NCI-H526 (cell line): ENCODE data around the gene ORMDL2.
A peak's percentile ranks its signal among the peaks of the same experiment; 100 is the strongest.

Experiments
- DNase-seq, 2 experiments: peaks; one replicate each; lab custom pipeline; 2025; lab: John Stamatoyannopoulos, UW

Gene ORMDL2, protein sequence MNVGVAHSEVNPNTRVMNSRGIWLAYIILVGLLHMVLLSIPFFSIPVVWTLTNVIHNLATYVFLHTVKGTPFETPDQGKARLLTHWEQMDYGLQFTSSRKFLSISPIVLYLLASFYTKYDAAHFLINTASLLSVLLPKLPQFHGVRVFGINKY

DNA sequence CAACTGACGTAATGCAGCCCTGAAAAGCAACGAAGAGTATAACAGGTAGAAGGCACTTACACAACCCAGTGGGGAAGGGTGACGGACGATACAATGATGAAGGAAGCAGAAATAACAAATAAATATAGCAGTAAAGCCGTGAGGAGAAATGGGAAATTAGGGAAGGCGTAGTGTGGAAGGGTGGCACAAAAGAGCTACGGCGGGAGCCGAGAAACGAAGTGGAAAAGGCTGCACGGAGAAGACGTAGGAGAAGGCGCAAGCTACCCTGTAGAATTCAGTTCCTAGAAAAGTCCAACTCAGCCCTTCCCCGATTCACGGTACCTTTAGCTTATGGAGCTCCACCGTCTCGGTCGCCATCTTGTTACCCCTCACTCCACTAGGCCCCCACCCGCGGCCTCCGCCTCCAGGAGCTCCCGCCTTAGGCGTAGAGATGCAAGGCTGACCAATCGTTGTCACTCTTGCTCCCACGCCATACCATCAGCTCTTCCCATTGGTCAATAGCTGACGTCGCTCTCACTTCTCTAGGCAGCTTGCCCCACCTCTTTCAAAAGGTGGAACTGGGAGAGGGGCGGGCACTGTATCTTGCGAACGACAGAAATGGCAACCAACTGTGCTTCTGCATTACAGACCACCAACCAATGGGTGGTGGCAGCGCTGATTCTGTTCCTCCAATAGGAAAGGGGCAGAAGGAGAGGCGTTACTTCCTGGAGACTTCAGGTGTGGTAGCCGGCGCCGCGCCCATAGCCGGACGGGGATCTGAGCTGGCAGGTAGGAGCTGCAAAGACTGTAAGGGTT, at the start of gene ORMDL2, which contains the start of gene SARNP:
TSS of gene ORMDL2 (plus strand) at position 697 of the 795 bp plus-strand sequence. CDS start 959 bp downstream, outside the sequence.
TSS of gene SARNP (minus strand) at position 380 of the 795 bp plus-strand sequence. CDS start at position 357, 23 bp downstream.
- DNase-seq = peak; percentile 99 to 100

DNA sequence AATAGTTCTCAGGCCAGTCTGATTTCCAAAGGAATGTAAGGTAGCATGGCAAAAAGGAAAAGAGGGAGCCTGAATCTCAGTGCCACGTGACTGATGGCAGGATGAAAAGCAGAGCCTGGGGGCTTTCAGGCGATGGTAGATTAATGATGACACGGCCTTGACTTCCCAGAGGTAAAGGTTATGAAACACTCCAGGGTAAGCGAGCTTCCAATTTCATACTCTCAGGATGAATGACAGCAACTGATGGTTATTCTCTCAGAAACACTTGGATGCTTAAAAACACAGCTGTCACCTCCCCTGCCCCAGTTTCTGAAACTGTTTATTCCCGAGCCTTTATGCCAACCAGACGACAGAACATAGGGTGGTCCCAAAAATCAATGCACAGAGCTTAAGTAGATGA, 46.1 kb upstream of the ORMDL2 start:
- no peak for DNase-seq

DNA sequence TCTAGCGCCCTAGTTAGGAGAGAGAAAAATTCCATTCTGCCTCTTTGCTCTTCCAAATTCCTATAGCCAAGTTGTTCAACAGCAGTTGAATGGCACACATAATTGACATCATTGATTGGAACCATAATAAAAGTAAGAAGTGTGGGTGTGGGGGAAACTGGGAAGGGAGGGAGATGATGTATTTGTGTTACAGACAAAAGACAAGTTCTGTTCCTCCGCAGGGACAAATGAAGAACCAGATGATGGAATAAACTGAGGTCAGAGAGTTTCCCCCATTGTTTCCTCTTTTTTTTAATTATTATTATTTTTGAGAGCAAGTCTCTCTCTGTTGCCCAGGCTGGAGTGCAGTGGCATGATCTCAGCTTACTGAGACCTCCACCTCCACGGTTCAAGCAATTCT, 40.0 kb upstream of the ORMDL2 start:
- DNase-seq = no peak

DNA sequence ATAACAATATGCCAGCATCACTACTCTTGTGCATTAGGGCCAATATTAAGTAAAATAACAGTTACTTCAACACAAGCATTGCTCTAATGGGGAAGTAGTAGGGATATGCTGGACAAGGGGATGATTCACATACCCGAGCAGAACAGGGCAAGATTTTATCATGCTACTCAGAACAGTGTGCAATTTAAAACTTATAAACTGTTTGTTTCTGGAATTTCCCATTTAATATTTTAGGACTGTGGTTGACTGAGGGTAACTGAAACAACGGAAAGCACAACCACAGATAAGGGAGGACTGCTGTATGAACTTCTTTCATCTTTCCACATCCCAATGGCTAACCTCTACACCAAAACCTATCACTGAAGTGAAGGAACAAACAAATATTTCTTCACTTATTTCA, 37.2 kb upstream of the ORMDL2 start:
- no peak for DNase-seq

DNA sequence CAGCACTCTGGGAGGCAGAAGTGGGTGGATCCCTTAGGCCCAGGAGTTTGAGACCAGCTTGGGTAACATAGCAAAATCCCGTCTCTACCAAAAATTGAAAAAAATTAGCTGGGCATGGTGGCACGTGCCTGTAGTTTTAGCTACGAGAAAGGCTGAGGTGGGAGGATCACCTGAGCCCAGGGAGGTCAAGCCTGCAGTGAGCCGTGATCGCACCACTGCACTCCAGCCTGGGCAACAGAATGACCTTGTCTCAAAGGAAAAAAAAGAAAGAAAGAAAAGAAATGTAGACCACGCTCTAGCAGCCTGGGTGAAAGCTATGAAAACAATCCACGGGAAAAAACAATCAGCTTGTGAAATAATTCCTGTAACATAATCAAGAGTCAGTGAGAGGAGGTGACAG, 29.3 kb upstream of the ORMDL2 start:
- DNase-seq = no peak

DNA sequence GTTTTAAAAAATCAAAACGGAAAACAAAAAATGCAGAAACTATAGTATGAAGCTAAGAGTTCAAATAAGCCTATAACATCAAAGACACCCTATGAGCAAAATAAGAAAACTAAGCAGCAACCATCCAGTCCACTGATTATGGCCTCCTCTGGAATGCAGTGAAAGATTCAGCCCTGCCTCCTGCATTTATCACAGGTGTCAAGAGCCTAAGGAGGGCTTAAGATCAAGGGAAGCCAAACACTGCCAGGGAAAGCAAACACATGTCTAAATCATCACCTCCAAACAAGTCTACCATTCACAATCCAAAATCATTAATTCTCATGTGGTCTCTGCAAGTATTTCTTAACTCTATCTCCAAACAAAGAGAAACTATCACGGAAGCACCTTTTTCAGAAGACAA, 28.7 kb upstream of the ORMDL2 start:
- no peak for DNase-seq

DNA sequence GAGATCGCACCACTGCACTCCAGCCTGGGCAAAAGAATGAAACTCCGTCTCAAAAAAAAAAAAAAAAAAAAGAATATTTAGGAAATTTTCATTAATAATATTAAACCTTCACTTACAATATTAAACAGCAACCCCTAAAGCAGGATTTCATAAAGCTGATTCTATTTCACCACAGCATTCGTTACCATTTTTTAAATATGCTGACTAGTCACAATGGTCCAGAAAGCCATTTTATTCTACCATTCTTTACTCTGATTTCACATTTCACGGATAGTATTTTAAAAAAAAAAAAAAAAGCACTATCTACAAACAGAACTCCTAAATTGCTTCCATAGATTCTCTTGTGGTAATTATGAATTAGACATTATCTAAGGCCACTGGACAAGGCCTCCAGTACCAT, 27.9 kb upstream of the ORMDL2 start:
- DNase-seq = no peak

DNA sequence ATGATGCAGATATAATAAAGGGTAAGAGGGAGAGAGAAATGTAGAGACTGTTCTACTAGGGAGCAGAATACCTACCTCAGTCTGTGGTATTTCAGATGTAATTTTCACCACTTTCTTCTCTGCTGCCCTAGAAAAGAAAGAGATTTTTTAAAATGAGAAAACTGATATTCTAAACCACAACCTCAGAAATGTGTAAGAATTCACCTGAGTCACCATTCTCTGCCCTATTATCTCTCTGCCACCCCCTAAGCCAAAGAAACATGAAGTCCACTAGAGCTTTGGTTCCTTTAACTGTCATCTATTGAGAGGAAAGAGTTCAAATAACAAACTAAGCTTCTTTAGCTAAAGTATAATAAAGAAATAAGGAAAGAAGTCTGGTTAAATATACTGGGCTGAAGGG, 21.9 kb upstream of the ORMDL2 start:
- no peak for DNase-seq

DNA sequence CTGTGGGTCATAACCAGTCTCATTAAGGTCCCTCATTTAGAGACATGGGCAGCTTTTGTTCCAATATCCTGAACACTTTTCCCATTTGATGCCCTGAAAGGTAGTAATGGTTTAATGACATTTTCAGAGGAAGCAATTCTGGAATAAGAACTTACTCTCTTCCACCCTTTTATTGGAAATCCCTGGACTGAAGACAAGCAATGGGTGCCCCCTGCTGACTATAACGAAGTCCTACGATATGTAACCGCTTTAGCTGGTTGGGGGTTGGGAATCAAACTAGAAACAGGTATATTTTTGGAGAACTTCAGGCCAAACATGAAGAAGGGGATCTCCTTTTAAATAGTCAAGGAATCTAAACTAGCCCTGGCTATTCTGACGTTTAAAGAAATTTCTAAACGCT, 20.8 kb upstream of the ORMDL2 start:
- peak; percentile 7 to 44 for DNase-seq

DNA sequence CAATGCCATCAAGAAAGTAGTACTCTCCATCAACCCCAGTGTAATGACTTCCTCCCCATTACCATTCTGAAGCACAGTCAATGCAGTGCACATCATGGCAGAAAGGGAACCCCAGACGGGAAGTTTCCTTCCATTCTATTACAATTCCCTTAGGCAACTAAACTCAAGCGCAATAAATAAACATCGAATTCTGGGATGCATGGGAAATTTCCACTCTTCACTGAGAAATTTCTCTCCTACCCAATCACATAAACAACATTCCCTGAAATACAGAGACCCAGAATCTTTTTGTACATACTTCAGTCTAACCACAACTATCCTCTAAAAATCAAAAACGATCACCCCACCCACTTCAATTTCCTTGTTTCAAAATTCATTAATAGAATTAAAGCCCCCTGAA, 20.3 kb upstream of the ORMDL2 start:
- no peak for DNase-seq

DNA sequence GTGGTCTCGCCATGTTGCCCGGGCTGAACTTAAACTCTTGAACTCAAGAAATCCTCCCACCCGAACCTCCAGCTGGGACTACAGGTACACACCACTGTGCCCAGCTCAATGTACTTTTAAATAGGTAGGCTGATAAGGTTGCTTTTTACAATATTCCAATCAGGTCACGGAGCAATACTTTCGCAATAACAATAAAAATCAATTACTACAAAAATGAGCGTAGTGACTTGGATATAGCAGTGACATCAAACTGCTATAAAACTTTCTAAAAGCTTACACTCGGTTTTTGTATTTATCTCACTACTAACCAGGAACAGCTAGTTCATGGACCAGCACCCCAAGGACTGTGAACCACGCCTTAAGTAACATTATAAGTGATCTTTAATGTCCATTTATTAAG, 10.9 kb upstream of the ORMDL2 start:
- DNase-seq = no peak

DNA sequence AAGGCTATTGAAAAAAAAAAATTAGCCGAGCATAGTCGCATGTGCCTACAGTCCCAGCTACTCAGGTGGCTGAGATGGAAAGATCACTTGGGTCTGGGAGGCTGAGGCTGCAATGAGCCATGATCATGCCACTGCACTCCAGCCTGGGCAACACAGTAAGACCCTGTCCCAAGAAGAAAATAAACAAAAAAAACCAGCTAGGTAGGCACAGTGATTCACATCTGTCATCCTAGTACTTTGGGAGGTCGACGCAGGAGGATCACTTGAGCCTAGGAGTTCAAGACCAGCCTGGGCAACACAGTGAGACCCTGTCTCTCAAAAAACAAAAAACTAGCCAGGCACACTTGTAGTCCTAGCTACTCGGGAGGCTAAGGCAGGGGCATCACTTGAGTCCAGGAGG, 8.6 kb upstream of the ORMDL2 start:
- no peak for DNase-seq

DNA sequence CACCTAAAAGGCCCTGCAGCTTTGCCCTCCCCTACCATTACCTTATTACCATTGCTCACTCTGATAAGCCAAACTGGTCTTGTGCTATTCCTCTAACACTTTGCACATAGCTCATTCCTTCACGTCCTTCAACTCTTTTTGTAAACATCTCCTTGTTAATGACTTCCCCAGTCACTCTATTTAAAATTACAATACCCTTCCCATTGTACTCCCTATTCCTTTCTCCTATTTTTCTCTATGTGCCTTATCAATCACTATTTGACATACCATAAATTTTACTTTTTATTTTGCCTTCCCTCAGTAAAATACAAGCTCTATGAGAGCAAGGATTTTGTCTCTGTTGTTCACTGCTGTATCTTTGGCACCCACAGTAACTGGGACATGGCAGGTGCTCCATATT, 5.8 kb upstream of the ORMDL2 start:
- DNase-seq = no peak

DNA sequence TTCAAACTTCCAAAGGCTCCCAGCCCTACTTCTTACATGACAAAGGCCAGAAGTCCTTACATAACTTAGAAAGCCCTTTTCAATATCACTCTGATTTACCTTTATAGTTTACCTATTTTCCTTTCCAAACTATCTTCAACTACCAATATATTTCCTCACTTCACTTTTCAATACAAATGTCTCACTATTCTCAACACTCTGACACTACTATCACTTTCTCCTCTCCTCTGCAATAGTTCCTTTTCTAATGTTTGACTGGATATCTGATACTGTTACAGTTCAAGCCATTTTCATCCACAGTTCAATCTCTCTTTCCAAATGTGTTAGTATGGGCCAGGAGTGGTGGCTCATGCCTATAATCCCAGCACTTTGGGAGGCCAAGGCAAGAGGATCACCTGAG, 3.6 kb upstream of the ORMDL2 start:
- DNase-seq = no peak

DNA sequence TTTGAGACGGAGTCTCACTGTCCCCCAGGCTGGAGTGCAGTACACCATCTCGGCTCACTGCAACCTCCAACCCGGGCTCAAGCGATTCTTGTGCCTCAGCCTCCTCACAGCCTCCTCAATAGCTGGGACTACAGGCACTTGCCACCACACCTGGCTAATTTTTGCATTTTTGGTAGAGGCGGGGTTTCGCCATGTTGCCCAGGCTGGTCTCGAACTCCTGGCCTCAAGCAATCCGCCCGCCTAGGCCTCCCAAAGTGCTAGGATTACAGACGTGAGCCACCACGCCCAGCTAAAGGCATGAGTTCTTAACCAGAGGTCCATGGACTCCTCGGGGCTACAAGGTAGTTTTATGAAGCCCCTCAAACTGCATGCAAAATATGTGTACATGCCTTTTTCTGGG, 2.4 kb upstream of the ORMDL2 start:
- DNase-seq = no peak

DNA sequence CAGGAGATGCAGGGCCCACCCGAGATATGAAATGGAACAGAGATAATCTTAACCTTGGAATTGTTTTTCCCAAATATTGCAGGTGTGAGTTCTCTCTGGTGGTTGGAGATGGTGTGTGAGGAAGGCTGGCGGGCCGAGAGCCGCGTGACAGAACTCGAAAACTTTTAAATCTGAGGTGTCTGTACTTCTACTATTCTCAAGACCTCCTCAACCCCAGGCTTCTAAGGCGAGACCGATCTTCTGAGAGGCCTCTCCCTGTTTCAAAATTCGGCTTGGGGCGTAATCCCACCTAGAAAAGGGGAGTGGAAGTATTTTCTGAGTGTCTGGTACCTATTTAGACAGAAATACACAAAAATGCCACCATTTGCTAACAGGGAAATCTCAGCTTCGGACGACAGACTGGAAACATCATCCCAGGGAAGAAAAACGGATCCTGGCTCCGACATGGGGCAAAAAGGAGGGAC, 928 bp upstream of the ORMDL2 start:
- peak in 1 of 2 experiments; percentile 28 for DNase-seq

DNA sequence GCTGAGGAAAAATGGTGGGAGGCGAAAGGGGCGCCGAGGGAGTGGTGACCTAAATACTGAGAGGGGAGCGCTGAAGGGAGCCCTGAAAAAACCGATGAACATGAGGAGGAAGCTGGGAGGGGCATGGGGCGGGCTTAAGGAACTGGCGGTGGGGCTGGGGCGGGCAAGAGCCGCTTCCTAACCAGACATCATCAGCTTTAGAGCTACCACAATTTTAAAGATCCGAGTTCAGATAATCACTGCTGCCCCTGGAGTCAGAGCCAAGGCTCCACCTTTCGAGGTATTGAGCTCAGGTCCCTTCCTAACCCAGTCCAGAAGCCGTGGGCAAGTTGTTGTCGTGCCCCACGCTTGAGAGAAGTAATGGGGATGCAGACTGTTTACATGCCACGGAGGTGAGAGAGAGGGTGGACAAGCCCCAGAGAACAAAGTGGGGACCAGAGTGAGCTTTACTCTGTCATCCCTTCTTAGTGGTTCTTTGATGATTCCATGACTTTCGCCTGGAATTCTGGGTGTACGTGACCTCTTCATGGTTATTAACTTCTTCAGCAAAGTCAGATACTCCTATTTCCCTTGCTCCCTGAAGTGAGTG, 393 bp downstream of the ORMDL2 start:
- no peak for DNase-seq

DNA sequence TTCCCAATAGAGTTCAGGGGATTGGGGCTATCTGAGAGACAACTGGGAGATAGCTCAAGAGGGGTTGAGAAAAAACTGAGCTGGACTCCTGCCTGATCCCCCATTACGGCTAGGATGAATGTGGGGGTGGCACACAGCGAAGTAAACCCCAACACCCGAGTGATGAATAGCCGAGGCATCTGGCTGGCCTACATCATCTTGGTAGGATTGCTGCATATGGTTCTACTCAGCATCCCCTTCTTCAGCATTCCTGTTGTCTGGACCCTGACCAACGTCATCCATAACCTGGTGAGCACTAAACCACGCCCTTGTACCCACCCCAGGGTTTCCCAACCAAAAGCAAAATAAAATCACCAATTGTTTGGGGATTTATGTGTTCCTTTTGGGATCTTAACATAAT, 1.0 kb downstream of the ORMDL2 start:
- no peak for DNase-seq

DNA sequence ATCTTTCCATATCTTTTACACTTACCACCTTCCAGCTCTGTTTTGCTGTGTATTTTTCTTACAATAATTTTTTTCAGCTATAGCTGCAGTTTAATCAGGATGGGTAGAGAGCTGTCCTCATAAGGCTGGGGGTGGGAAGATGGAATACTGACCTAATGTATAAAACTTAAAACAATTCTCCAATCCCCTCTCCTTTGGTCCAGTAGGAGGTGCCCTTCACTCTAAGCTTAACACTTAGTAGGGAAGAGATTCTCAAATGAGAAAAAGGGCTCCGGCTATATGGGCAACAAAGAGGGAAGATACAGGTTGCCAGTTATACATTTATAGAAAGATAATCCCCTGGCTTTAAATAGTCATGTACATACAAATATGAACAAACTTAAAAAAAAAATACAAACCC, 2.8 kb downstream of the ORMDL2 start:
- no peak for DNase-seq

DNA sequence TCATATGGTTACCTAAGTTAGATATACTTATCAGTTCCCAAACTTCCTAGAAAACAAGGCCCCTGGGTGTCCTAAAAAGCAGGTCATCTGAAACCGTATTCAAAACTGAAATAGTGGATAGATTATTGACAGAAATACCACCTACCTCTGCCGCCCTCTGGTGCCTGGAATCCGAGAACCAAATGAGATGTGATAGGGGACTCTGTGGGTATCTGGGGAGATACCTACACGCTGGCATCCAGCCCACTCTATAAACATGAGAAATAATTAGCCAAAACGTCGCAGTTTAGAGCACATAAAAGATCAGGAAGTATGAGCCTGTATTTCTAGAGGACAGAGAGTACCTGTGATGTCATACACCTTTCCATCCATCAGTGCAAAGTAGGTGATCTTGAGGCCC, 4.4 kb downstream of the ORMDL2 start:
- no peak for DNase-seq

DNA sequence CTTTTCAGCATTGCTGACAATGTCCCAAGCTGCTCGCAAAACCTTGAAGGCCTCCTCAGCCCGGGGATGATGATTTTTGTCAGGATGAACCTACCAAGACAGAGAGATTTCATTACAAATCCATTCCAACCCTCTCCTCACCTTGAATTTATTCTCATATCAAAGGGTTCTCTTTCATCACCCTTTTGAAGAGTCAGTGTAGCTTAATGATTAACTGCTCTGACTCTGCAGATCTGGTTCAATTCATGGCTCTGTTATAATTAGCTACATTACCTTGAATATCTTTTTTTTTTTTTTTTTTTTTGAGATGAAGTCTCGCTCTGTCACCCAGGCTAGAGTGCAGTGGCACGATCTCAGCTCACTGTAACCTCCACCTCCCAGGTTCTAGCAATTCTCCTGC, 5.6 kb downstream of the ORMDL2 start:
- no peak for DNase-seq

DNA sequence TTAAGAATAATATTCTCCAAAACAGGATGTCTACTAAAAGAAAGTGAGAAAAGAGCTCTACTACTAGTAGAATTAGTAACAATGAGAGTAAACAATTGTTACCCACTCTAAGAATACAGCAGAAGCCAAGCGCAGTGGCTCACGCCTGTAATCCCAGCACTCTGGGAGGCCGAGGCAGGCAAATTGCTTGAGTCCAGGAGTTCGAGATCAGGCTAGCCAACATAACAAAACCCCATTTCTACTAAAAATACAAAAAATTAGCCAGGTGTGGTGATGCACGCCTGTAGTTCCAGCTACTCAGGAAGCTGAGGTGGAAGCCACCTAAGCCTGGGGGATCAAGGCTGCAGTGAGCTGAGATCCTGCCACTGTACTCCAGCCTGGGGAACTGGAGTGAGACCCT, 6.9 kb downstream of the ORMDL2 start:
- DNase-seq = no peak

DNA sequence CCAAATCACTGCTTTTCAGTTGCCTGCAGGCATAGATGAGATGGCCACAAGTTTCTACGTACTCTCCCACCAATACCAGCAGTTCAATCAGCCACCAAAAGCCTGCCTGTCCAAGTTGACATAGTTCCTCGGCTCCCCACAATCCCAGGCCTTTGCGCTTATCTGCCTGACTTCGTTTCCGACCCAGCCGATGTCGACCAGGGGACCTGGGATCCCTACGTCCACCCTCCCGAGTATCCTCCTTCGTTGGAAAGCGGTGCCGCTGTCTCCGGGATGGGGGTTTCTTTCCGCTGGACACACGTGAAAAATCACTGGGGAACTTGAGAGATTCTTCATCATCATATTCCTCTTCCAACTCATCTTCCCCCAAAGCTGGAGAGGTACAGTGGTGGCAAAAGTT, 10.0 kb downstream of the ORMDL2 start:
- no peak for DNase-seq
